Mucosa of gallbladder (tissue), 1 donor: ENCODE measurements around the gene FUBP1. TPM values are rescaled to one million over a fixed set of nuclear protein-coding genes. Genes with fewer than 3 reads are reported as not detected.
"Not testable (repeated sequence)": the region's sequence is repeated elsewhere in the genome, so short reads cannot be mapped to it uniquely, and the experiment has no call there.

Source experiments
- DNase-seq: peaks from one replicate; pipeline ENCODE4 v3.0.0-alpha.2; 2020; ENCODE audit warnings: low spot score
- total RNA-seq: library from RNA; stranded (reverse); gene quantifications from one replicate; pipeline ENCODE4 v1.2.1, GENCODE V29; 2021
- donor health status: DM: no; HTN: no; CAD: no.

The FUBP1 gene, protein sequence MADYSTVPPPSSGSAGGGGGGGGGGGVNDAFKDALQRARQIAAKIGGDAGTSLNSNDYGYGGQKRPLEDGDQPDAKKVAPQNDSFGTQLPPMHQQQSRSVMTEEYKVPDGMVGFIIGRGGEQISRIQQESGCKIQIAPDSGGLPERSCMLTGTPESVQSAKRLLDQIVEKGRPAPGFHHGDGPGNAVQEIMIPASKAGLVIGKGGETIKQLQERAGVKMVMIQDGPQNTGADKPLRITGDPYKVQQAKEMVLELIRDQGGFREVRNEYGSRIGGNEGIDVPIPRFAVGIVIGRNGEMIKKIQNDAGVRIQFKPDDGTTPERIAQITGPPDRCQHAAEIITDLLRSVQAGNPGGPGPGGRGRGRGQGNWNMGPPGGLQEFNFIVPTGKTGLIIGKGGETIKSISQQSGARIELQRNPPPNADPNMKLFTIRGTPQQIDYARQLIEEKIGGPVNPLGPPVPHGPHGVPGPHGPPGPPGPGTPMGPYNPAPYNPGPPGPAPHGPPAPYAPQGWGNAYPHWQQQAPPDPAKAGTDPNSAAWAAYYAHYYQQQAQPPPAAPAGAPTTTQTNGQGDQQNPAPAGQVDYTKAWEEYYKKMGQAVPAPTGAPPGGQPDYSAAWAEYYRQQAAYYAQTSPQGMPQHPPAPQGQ
- 107 TPM for total RNA-seq

DNA sequence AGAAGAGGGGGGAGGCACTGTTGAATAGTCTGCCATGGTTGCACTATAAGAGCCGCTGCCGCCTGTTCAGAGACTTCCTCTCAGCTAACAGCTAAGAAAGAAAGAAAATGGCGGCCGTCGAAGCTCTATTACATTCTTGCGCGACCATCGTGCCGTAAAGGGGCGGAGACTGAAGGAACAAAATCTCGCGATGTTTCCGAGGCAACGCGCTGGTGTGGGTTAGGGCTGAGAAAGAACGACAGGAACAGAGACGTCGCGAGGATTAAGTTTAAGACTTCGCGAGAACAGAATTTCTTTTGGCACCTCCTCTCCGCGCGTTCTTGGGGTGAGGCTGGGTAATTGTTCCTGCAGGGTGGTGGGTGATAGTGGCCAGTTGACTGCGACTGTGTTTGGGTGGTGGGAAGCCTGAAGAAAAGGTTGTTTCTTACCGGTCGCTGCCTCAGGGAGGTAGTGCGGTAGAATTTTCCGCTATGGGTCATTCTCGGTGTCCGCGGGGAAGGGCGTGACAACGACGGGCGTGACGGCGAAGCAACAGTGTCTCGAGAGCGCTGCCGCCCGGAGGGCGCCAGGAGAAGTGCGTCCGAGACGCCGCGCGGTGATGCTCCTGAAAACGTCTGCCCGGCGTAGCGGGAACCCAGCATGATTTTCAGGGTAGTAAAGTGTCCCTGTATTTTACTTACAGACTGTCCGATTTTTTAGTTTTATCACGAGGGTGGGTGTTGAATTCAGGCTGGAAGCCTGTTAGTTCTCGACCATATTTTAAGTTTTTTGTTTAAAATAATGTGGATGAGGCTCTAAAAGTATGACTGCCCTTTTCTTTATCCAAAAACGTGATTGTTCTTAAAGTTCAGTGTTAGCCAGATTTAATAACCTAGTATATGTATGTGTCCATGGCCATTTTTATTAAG lies at the start of gene FUBP1:
Gene FUBP1, minus strand, starts transcription at position 104 of the 908 bp plus-strand sequence. Its CDS starts 68 bp downstream, at position 36.
- peak; percentile 99 for DNase-seq

DNA sequence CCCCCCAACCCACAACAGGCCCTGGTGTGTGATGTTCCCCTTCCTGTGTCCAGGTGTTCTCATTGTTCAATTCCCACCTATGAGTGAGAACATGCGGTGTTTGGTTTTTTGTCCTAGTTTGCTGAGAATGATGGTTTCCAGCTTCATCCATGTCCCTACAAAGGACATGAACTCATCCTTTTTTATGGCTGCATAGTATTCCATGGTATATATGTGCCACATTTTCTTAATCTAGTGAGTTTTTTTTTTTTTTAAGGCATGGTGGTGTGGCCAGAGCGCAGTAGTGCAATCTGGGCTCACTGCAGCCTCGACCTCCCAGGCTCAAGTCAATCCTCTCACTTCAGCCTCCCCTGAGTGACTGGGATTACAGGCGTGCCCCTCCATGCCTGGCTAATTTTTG lies 42.3 kb upstream of the FUBP1 start:
- not testable (repeated sequence) for DNase-seq

DNA sequence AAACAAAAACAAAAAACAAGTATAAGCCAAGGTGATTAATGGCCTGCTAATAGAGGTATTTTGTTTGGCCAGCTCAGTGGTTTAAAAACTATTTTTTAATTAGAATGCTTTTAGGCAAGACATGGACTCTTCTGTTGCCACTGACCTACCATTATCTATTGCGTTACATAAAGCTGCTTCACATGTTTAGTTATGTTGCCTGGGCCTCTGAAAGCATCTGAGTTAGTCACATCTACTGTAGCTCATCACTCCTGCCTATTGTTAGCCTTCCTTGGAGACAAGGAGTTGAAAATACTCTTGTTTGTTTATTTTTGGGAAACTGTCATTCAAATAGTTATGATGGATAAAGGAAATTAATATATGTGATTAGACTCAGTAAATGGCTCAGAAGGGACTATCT lies 40.2 kb upstream of the FUBP1 start:
- DNase-seq: no peak

DNA sequence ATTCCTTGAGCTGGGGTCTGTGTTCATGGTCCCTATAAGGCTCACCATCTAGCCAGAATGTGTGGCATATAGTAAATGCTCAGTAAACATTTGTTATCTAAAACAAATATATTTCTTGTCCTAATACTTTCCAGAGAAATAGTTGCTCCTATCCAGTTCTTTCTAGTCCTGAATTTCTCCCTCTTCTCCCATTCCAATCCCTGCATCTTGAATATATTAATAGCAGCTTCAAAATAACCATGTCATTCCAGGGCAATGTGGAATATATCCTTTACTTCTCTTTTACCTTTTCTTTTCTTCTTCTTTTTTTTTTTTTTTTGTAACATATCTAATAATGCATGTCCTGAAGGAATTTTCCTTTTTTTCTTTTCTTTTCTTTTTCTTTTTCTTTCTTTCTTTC lies 36.3 kb upstream of the FUBP1 start:
- DNase-seq: no peak

DNA sequence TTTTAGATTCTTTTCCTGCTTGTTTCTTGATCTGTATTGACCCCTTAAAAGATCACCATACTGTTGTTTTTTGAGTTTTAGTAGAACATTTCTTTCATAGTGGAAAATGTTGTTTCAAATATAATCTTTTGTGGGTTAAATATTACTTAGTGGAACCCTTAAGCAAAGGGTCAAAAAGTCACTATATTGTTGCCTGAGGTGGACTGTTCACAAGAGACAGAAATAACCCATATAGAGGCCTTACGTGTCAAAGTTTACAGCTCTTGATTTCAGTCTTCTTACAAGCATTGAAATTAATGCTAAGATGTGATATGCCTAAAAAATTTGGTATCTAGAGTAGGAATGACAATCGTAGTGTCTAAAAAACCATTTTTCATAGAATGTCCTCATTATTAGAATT lies 32.2 kb upstream of the FUBP1 start:
- no peak for DNase-seq

DNA sequence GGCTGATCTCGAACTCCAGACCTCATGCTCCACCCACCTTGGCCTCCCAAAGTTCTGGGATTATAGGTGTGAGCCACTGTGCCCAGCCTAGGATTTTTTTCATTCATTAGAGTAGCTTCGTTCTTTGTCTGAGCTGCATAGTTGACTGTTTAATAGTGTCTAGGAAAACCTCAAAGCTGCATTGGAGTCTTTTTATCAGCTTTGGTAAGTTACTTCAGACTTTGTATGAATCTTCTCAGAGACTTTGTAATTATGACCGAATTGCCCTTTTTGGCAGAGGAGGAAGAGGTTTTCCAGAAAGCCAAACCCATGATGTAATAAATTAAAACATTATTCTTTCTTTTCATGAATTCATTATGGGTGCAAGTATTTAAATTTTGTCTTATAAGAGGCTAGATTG lies 31.0 kb upstream of the FUBP1 start:
- DNase-seq: no peak

DNA sequence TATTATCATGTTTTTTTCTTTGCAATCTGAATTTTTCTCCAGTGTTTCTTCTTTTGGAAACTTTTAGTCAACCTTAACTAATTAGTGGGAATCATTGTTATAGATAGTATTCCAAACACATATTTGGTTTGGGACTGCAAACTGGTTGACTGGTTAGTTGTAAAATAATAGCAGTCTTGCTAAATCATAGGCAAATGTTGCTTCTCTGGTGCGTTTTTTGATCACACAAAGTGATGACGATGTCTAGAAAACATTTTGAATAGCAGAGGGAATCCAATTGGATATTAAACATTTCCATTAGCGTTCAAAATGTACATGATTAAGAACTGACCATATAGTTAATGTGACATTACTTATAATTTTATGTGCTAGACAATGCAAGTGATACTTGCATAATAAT lies 30.4 kb upstream of the FUBP1 start:
- DNase-seq: no peak

DNA sequence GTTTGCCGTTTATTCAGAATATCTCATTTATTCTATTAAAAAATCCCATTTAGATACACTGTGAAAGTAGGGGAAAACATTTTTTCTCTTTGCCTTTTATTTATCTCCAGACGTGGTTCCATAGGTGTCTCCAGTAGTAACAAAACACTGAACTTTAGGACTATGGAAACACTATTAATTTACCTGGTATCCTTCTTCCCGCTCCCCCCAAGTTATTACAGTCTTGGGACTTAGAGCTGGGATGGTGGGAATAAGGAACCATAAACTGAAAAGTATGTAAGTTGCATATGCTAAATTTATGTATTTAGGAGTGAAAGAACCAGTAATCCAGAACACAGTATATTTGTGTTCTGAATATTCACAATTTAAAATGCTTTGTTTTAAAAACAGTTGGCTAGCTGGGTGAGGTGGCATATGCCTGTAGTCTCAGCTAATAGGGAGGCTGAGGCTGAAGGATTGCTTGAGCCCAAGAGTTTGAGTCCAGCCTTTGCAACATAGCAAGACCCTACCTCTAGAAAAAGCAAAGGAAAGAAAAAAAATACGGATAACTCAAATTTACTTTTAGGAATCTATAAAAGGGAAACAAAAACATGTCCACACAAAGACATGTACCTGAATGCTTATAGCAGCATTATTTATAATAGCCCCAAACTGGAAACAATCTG lies 28.9 kb upstream of the FUBP1 start:
- DNase-seq: no peak

DNA sequence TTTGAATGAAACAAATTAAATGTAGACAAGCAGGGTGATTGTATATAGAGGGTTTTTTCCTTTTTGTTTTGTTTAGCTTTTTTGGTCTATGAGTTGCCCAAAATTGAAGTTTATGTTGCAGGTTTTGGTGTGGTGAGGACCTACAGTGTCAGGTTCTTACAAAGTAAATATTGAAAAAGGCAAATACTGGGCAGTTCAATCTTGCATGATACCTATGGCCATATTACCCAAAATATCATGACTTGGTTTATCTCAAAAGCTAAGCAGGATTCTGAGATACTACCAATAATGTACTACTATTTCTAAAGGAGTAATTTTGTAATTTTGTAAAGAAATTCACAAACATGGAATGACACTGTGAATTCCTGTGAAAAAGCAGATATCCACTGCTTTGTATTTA lies 27.6 kb upstream of the FUBP1 start:
- no peak for DNase-seq

DNA sequence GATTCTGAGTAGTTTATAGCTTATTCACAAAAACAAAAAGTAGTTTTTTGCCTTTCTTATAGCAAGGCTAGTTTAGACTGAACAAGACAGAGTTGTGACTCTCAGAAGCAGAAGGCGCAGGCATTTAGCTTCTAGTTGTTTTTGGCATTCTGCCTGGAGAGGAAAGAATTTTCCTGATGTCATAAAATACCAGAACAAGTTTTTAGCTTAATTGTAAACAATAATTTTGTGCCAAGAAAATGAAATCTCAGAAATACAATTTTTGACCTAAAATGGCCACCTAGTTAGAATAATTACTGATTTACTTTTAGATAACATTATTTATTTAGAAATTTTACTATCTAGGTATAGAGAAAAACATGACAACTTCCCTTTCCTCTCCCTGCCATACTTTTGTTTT lies 26.9 kb upstream of the FUBP1 start:
- peak; percentile 53 for DNase-seq

DNA sequence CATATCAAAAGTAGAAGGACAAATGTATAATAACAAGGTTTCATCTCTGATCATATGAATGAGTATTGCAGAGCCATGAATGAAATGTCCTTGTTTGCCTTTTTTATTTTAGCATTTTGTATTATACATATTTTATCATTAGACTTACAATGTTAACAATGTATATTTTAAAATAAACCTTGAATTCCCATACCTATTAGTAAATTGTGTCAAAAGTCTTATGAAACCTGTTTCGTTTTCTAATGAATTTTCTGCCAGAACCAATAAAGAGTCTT lies 26.5 kb upstream of the FUBP1 start:
- DNase-seq: no peak

DNA sequence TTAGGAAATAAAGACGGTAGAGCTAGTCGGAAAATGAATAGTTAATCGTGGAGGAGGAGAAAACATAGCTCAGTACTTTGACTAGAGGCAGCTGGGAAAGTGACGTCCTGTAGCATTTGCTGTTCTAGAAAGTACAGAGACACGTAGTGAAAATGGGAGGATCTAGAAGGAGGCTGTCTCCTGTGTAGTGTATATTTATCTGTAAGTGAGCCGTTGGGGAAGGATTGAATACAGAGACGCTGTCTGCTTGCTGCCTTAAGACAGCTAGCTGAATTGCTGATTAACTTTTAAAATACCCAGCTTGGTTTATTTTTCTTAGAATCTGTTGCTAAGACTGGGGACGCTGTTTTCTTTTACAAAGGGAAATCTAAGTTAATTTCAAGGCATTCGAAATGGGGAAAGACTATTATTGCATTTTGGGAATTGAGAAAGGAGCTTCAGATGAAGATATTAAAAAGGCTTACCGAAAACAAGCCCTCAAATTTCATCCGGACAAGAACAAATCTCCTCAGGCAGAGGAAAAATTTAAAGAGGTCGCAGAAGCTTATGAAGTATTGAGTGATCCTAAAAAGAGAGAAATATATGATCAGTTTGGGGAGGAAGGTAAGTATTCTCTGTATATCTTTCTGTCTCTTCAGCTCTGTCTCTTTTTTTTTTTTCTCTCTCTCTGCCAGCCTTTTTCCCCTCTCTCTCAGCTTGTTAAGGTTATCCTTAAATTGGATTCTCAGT lies 26.0 kb upstream of the FUBP1 start, which contains the start of gene DNAJB4:
Gene DNAJB4, plus strand, starts transcription at position 221 of the 729 bp plus-strand sequence. Its CDS starts 172 bp downstream, at position 393.
- DNase-seq: peak; percentile 92

DNA sequence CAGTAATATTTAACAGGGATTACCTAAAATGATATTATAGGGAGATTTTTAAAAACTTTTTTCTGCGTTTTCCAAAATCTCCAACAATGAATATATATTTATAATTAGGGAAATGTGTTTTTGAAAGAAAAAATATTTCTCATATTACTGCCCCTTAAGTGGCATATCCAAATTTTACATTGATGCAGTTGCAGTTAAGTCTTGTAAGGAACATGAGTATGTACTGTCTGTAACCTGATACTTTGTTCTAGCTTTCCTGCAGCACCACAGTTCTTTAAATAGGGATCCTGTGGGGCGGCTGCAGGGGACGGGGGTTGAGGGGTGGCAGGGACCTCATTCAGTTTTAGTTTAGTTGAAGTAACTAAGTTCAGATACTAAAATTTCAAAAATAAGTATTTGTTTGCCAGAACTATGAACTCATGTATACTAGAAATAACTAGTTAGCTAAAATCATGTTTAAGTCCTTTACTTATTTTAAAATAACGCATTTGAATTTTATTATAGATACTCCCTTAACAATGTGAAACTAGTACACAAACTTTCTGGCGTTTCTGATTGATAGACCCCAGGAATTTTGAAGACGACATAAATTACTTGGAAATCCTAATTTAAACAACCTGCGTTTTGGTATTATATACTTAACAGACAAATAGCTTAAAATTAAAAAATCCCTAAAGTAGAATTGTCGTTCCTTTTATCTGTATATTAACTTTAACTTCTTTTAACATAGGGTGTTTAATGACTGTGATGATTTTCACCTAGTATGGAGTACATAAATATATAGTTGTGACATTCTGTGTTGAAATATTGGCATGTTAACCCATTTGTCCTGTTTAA lies 25.2 kb upstream of the FUBP1 start:
- peak; percentile 19 for DNase-seq

DNA sequence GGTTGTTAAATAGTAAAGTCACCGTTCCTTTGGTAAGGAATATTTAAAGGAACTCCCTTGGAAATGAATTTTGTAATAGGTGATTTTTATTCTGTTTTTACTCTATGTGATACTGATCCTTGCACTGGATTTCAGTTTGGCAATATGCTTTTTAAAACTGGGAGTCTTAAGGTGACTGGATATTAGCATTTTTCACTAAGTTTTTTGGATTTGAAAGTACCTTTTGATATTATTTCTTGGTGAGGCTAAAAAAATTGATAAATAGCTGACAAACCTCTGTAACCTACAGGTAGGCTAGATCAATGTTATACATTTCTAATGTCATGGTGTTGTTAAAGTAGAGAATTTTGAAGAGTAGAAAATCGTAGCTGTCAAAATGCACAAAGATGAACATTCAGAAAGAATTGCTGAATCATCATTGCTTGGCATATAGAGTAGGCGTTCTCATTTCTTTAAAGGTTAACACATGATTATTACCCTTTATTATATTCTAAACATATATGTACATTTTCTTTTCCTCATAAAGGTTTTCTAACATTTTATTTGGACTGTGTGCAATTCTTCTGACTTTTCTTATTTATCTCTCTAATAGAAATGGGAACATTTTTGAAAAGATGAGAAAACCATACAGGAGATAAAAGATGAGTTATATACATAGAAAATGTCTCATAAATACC lies 24.3 kb upstream of the FUBP1 start:
- DNase-seq: no peak

DNA sequence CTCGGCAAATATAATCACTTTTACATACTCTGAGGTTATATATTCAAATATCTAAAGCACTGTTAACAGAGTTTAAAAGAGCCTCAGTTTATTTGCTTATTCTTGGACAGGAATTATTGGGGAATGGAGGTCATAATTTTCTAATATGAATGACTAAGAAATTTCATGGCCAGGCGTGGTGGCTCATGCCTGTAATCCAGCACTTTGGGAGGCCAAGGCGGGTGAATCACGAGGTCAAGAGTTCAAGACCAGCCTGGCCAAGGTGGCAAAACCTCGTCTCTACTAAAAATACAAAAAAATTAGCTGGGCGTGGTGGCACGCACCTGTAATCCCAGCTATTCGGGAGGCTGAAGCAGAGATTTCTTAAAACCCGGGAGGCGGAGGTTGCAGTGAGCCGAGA lies 21.7 kb upstream of the FUBP1 start:
- not testable (repeated sequence) for DNase-seq

DNA sequence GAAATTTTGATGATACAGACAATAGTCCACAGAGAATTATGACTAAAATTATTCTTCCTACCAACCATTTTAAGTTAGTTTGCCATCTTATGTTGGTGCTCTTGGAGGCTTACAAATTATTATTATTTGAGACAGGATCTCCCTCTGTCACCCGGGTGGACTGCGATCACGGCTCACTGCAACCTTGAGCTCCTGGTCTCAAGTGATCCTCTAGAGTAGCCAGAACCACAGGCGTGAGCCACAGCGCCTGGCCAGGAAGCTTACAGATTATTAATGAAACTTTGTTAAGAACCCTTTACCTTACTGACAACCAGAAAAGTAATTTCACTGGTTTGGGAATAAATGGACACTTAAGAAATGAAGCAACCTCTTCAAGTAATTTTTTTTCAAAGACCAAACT lies 17.9 kb upstream of the FUBP1 start:
- no peak for DNase-seq

DNA sequence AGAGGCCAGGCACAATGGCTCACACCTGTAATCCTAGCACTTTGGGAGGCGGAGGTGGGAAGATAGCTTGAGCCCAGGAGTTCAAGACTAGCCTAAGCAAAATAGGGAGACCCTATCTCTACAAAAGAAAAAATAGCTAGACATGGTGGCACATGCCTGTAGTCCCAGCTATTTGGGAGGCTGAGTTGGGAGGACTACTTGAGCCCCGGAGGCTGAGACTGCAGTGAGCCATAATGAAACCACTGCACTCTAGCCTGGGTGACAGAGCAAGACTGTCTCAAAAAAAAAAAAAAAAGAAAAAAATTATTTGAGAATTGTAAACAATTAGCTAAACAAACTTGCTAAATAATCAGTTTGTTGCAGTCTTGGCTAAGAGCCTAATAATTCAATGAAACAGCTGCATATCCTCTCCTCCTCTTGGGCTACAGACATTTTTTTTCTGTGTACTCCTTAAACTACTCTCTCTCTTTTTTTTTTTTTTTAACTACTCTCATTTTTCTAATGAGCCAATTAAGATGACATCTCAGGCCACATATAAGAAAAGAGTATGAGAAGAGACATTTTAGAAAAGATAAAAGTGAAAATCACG lies 15.3 kb upstream of the FUBP1 start:
- DNase-seq: no peak

DNA sequence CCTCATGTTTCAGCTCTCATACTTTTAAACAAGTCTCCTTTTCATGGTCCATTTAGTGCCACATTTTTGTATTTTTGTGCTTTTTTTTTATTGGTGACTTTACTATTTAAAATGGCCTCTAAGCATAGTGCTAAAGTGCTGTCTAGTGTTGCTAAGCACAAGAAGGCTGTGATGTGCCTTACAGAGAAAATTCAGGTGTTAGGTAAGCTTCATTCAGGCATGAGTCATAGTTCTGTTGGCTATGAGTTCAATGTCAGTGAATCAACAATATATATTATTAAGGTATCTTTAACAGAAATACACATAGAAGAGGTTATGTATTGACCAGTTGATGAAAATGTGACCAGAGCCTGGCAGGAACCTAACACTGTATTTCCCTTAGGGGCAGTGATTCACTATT lies 12.8 kb upstream of the FUBP1 start:
- DNase-seq: no peak

DNA sequence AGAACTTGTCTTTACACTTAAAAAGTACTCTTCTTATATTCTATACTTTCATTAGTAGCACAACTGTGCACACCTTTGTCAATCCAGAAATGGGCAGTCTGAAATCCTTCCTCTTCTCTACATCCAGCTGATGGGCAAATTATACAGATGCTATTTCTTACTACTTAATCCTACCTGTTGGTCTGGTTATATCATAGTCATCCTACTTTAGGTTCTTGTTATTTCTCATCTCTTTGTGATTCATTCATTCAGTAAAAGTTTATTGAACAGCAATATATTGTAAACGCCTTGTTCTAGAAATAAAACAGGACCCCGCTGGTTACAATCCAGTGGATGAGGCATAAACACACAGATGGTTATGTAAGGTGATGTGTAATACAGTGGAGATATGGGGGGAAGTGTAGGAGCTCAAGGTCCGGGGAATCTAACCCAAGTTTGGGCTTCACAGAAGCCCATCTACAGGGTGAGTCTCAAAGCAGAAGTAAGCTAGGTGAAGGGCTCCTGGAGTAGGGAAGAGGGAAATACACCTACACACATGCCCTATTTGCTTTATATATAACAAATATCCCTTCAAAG lies 11.8 kb upstream of the FUBP1 start:
- DNase-seq: no peak
